ENCODE results near the gene PDGFA. TPM values are rescaled to one million over a fixed set of nuclear protein-coding genes. Genes with fewer than 3 reads are reported as not detected.

PDGFA gene
- total RNA-seq, 2 donors from 2014 or later, result 34.9 to 50.5 TPM

- intact Hi-C loops (cut with DNase I), result no loop called here
- no peak for TF ChIP-seq CTCF (IDR thresholded peaks at IDR 0.05)
- Histone ChIP-seq H3K4me1 (peaks cover 2% of the 10 kb centered on the region), H3K27ac (no peak overlapping the region), H3K36me3 (no peaks in the 10 kb centered on the region), H3K9me3 (no peaks in the 10 kb centered on the region), H3K27me3 (no peaks in the 10 kb centered on the region), H3K4me3 (no peak overlapping the region), H3K9ac (ENCODE audit: low read depth in 2 of 2, low read length in 2 of 2) (no peak overlapping the region)
- no peak for DNase-seq
These were observed 24.1 kb upstream of the PDGFA start for GRCh38 chr7:543501-544337.

GRCh38 chr7:542713-543500, 23.3 kb upstream of the PDGFA start:
- no peaks in the 10 kb centered on the region for H3K9me3 ChIP-seq
- no peak overlapping the region for H3K4me3 ChIP-seq
- H3K27me3 ChIP-seq, result no peaks in the 10 kb centered on the region
- no peak overlapping the region for H3K27ac ChIP-seq
- H3K36me3 ChIP-seq, result no peaks in the 10 kb centered on the region
- H3K4me1 ChIP-seq, result peaks cover 6% of the 10 kb centered on the region
- no peak overlapping the region for H3K9ac ChIP-seq (ENCODE audit: low read depth in 2 of 2, low read length in 2 of 2)
- no peak for TF ChIP-seq CTCF (IDR thresholded peaks at IDR 0.05)
- intact Hi-C loops (cut with DNase I), result no loop called here
- DNase-seq, result no peak

- H3K9ac ChIP-seq (ENCODE audit: low read depth in 2 of 2, low read length in 2 of 2), result no peak overlapping the region
- TF ChIP-seq CTCF (IDR thresholded peaks at IDR 0.05), result no peak
- DNase-seq, result no peak
- H3K4me1 ChIP-seq, result peaks cover 8% of the 10 kb centered on the region
- intact Hi-C loops (cut with DNase I), result no loop called here
- H3K27me3 ChIP-seq, result no peaks in the 10 kb centered on the region
- no peak overlapping the region for H3K27ac ChIP-seq
- no peaks in the 10 kb centered on the region for H3K36me3 ChIP-seq
- no peak overlapping the region for H3K4me3 ChIP-seq
- no peaks in the 10 kb centered on the region for H3K9me3 ChIP-seq
These were observed 22.6 kb upstream of the PDGFA start for GRCh38 chr7:542131-542712.

- no peak for TF ChIP-seq CTCF (IDR thresholded peaks at IDR 0.05)
- intact Hi-C loops (cut with DNase I), result no loop called here
These were observed 22.0 kb upstream of the PDGFA start for GRCh38 chr7:541661-542060.

GRCh38 chr7:540997-541396, 21.4 kb upstream of the PDGFA start:
- Histone ChIP-seq H3K9me3 (no peaks in the 10 kb centered on the region), H3K9ac (ENCODE audit: low read depth in 2 of 2, low read length in 2 of 2) (no peak overlapping the region), H3K4me3 (no peak overlapping the region), H3K27ac (no peak overlapping the region), H3K36me3 (no peaks in the 10 kb centered on the region), H3K4me1 (peaks cover 8% of the 10 kb centered on the region), H3K27me3 (no peaks in the 10 kb centered on the region)
- no peak for DNase-seq
- intact Hi-C loops (cut with DNase I), result no loop called here
- no peak for TF ChIP-seq CTCF (IDR thresholded peaks at IDR 0.05)

More at GRCh38 chr7:541661-542060, 22.0 kb upstream of the PDGFA start:
- Histone ChIP-seq H3K36me3 (no peaks in the 10 kb centered on the region), H3K27ac (no peak overlapping the region), H3K9me3 (no peaks in the 10 kb centered on the region), H3K27me3 (no peaks in the 10 kb centered on the region), H3K4me3 (no peak overlapping the region), H3K4me1 (peaks cover 8% of the 10 kb centered on the region), H3K9ac (ENCODE audit: low read depth in 2 of 2, low read length in 2 of 2) (no peak overlapping the region)
- no peak for DNase-seq

Data from colonic mucosa (tissue), 4 donors.